AG08395 (cell line): Measurements from ENCODE around the gene ARRDC4.

Experiments used
- DNase-seq: peaks from one replicate; pipeline ENCODE4 v3.0.0; 2012; ENCODE audit warnings: mixed read lengths, low spot score

Gene ARRDC4

DNA sequence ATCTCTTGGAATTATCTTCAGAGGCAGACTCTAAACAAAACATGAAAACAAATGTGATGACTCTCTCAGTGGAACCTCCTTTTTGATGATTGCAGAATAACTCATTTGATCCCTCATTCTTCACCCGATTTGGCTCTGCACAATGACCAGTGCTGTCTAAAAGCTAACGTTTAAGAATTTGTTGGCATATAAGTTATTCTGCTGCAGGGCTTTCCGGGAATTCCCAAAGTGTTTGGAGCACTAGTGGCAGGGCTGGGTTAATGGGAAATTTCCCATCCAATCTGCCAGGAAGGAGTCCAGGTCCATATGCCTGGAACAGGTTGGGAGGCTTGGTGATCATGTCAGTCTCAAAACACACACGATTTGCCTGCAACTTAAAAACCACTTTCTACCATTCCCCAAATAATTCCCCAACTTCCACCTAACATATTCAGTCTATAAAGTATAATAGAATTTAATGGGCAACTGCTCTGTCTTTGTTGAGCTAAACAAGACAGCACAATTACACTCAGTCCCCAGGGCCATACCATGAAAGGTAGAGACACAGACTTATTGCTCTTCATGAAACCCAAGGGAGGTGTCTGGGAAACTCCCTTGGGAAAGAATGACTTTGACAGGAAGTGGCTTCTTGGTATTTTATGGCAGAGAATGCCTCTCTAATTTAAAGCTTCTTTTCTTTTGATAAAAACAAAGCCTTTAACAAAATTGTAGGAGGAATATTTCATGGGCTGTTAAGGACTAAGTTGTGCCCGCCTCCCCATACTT, 38.0 kb downstream of the ARRDC4 start:
- DNase-seq = no peak

DNA sequence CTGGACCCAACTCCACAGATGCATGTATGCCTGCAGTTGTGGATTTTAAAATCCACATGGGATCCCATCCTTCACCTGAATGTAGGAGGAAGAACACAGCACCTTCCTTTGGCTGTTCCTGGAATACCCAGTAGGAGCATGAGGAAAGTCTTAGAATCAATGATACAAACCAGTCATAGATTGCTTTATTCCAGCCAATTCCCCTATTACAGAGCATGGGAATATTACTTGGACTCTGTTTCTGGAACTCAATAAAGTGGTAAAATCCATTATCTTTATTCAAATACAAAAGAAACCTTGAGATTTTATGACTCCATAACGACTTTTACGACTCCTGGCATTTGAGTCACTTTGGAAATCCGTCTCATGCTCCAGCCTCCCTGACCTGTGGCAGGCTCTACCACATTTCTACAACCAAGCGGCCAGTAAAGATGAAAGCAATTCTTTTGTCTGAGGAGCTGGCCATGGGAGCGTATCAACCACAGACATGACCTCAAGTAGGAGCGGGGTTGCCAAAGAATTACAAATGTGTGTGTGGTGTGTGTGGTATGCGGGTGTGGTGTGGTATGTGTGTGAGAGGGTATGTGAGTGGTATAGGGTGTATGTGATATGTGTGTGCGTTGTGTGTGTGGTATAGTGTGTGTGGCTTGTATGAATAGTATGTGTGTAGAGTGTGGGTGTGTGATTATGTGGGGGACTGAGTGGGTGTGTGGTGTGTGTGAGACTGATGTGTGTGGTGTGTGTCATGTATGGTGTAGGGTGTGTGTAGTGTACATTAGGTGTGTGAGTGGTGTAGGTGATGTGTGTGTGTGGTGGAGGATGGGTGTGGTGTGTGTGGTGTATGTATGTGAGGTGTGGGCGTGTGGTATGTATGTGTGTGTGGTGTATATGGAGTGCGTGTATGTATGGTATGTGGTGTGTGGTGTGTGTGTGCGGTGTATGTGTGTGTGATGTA, 40.0 kb downstream of the ARRDC4 start:
- no peak for DNase-seq

DNA sequence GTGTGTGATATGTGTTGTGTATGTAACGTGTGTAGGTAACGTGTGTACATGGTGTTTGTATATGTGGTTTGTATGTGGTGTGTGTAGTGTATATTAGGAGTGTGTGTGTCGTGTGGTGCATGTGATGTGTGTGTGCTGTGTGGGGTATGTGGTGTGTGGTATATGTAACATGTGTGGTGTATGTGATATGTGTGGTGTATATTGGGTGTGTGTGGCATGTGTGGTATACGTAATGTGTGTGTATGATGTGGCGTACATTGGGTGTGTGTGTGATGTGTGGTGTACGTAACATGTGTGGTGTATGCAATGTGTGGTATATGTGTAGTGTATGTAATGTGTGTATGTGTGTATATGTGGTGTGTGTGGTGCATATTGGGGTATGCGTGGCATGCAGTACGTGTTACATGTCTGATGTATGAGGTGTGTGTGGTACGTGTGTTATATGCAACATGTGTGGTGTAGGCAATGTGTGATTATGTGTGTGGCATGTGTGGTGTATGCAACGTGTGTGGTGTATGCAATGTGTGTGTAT, 41.2 kb downstream of the ARRDC4 start:
- DNase-seq = no peak

- no peak for DNase-seq
Measured at GRCh38 chr15:98002419-98002818, 41.9 kb downstream of the ARRDC4 start.

DNA sequence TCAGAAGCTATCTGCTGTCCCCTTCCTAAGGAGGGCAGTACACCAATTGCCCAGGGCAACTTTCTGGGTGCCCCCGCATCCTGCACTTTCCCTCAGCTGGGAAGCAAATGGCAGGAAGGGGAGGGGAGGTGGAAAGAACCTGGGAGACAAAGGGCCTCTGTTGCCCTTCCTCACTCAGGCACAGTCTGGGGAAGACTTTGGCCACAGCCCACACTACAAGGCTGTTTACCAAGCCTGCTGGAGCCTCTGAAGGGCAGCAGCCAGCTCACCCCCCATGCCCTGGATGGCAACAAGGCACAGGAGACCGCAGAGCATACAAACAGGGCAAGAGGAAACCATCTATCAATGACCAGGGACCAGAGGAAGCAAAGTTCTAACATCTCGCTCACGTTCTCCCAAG, 42.4 kb downstream of the ARRDC4 start:
- no peak for DNase-seq

DNA sequence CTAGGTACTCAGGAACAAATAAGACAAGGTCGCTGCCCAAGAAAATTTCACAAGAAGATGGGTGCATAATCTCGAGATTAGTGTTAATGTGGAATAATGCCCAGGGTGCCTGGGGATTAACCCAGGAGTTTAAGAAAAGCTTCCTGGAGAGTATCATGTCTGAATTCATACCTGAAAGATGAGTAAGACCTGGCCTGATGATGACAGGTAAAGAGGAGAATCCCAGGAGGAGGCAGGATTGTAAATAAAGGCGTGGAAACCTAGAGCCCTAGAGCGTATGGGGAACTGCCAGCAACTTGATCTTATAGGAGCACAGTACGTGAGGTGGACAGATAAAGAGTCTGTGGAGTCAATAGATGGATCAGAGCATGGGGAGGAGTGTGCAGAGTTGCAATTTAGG, 43.0 kb downstream of the ARRDC4 start:
- DNase-seq = no peak

DNA sequence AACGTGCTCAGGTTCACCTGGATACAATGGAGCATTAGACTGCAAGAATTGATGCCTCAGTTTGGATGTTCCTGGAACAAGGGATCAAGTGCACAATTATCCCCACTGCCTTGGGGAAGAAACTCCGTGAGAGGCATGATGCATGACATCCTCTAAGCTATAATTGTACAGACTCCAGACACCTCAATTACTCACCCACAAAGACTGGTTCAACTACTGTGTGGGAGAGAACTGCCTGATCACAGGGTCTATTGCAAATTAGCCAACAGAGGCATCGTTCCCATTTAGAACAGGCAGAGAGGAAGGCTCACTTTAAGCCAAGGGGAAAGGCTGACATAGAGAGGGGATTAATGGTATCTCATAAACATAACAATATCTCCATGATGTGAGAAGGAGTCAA, 43.5 kb downstream of the ARRDC4 start:
- DNase-seq = no peak

- DNase-seq = no peak
Measured at GRCh38 chr15:98005659-98006058, 45.2 kb downstream of the ARRDC4 start.

- no peak for DNase-seq
Measured at GRCh38 chr15:98009169-98009568, 48.7 kb downstream of the ARRDC4 start.

GRCh38 chr15:98009971-98010370, 49.5 kb downstream of the ARRDC4 start:
- DNase-seq = no peak

- no peak for DNase-seq
Measured at GRCh38 chr15:98012354-98012753, 51.9 kb downstream of the ARRDC4 start.

DNA sequence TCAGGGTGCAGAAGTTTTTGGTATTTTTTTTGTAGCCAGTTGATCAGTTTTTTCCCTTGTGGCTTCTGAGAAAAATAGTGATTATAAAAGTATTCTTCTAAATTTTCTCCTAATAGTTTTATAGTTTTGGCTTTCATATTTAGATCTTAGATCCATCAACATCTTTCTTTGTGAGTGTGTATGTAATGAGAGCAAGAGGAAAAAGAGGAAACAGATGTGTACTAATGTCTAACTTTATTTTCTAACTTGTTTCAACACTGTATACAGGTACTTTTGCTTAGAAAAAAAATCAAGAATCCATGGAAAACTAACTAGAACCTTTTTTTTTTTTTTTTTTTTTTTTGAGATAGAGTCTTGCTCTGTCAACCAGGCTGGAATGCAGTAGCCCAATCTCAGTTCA, 53.1 kb downstream of the ARRDC4 start:
- no peak for DNase-seq

DNA sequence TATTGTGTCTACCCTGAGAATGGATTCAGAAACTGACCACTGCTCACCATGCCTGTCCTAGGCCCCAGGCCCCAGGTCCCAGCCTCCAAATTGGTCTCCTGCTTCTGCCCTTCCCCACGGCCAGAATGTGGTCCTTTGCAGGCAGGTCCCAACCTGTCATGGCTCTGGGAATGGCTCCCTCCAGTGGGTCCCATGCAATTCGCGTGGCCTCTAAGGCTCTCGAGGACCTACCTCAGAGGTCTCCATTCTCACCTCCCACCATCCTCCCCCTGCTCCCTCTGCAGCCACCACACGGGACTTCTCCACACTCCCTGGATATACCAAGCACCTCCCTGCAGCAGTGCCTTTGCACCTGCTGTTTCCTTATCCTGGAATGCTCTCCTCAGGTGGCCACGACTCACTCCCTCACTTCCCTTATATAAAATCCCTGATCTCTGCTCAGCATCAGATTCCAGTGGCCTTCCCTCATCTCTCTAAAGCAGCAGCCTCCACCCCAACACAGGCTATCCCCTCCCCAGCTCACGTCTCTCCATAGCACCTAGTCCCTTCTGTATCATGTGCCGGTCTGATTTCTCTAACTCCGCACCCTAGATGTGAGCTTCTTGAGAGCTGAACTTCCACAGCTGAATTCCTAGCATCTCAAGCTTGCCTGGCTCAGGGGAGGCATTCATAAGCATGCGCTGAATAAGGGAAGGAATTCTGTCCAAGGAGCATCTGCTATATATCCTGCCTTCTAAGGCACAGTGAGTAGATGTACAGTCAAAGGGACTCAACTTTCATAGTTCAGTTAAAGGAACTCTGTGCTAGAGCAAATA, 56.9 kb downstream of the ARRDC4 start:
- no peak for DNase-seq

GRCh38 chr15:98018761-98019351, 58.4 kb downstream of the ARRDC4 start:
- DNase-seq = no peak
